A673 (cell line): Measurements from ENCODE around the gene SH2D3C. TPM values are rescaled to one million over a fixed set of nuclear protein-coding genes. Genes with fewer than 3 reads are reported as not detected.

Source experiments
- BruUV-seq: library from RNA; stranded (reverse); fragments of 400-500 nt; replicated peaks from 2 replicates; lab custom pipeline; 2021; lab: Mats Ljungman, UMichigan
- CTCF ChIA-PET: fragments of 300-600 bp; sonication (Branson Sonifier 250); formaldehyde crosslinking; loops from one replicate; lab custom pipeline; 2022; ENCODE audit warnings: antibody characterized with exemption; lab: Charles Lee
- POLR2A ChIA-PET: fragments of 300-600 bp; sonication (Branson Sonifier 250); formaldehyde crosslinking; loops from one replicate; lab custom pipeline; 2022; ENCODE audit warnings: antibody characterized with exemption; ENCODE audit not compliant: low non-redundant PET; lab: Charles Lee
- DNase-seq: peaks from one replicate; pipeline ENCODE4 v3.0.0-alpha.2; 2015; ENCODE audit warnings: low spot score
- H3K27ac ChIP-seq: fragments of 200-600 bp; sonication (generic); 2 replicates; pipeline ENCODE4 v1.5.1; 2016; ENCODE audit warnings: mixed run types, low read depth, mild to moderate bottlenecking, mixed read lengths, antibody characterized with exemption, low read length; ENCODE audit not compliant: poor library complexity, severe bottlenecking
- H3K27me3 ChIP-seq: fragments of 200-600 bp; sonication (generic); replicated peaks from 2 replicates; pipeline ENCODE4 v1.6.1; 2017; ENCODE audit warnings: mixed run types, low read depth, mild to moderate bottlenecking, mixed read lengths, antibody characterized with exemption, low read length; ENCODE audit not compliant: insufficient read depth, poor library complexity
- H3K36me3 ChIP-seq: fragments of 200-600 bp; sonication (generic); 2 replicates; pipeline ENCODE4 v1.6.1; 2016; ENCODE audit warnings: mixed run types, mild to moderate bottlenecking, mixed read lengths, antibody characterized with exemption, low read length; ENCODE audit not compliant: insufficient read depth, poor library complexity, severe bottlenecking
- H3K4me1 ChIP-seq: fragments of 200-600 bp; sonication (generic); 2 replicates; pipeline ENCODE4 v1.6.1; 2017; ENCODE audit warnings: mixed run types, mild to moderate bottlenecking, mixed read lengths, antibody characterized with exemption, low read length; ENCODE audit not compliant: insufficient read depth, poor library complexity, severe bottlenecking
- H3K4me3 ChIP-seq: fragments of 200-600 bp; sonication (generic); 2 replicates; pipeline ENCODE4 v1.5.1; 2016; ENCODE audit warnings: low read depth, mixed run types, mild to moderate bottlenecking, mixed read lengths, low read length; ENCODE audit not compliant: poor library complexity, severe bottlenecking
- H3K9me3 ChIP-seq: fragments of 200-600 bp; sonication (generic); 2 replicates; pipeline ENCODE4 v1.6.1; 2016; ENCODE audit warnings: mixed run types, low read depth, mild to moderate bottlenecking, mixed read lengths, antibody characterized with exemption, low read length; ENCODE audit not compliant: poor library complexity, severe bottlenecking
- CTCF ChIP-seq: fragments of 300-800, 200-600 bp; sonication (generic); conservative IDR thresholded peaks from 2 replicates; pipeline ENCODE4 v1.5.1; 2017; ENCODE audit warnings: low read depth, mild to moderate bottlenecking, antibody characterized with exemption, low read length, moderate library complexity, mixed read lengths
- EZH2 ChIP-seq: fragments of 200-600 bp; sonication (generic); IDR thresholded peaks from 2 replicates; pipeline ENCODE4 v1.6.1; 2017; ENCODE audit warnings: borderline replicate concordance, low read depth, mild to moderate bottlenecking, mixed read lengths, antibody characterized with exemption, low read length; ENCODE audit not compliant: poor library complexity, severe bottlenecking
- intact Hi-C: fragments of 100-400 bp; cut with micrococcal nuclease; formaldehyde crosslinking; loops from one replicate; pipeline ENCODE4 v1.10.0; 2022; ENCODE audit not compliant: unreplicated experiment
- total RNA-seq: library from RNA; stranded (reverse); gene quantifications from 2 replicates; pipeline ENCODE4 v1.2.3, GENCODE V29; 2021

The SH2D3C gene
- total RNA-seq, 1 experiment from 2014 or later: not detected

- BruUV-seq: no TSS peak
- intact Hi-C loops: no loop called here
- no peak overlapping the region for H3K27ac ChIP-seq
- H3K4me3 ChIP-seq: no peak overlapping the region
- H3K36me3 ChIP-seq: no peaks in the 10 kb centered on the region
- peaks cover 7% of the 10 kb centered on the region for H3K4me1 ChIP-seq
- ChIA-PET POLR2A (interaction anchor here (0.6 kb wide), 1 partner anchor 12 kb away, joined by 3 read pairs; no protein-coding TSS in a partner anchor), CTCF (no interaction called here)
- no peaks in the 10 kb centered on the region for H3K27me3 ChIP-seq
- DNase-seq: no peak
- TF ChIP-seq CTCF (no peak), EZH2 (no peak)
- H3K9me3 ChIP-seq: no peaks in the 10 kb centered on the region
These were observed 5.9 kb downstream of the SH2D3C start for GRCh38 chr9:127772603-127773002.

GRCh38 chr9:127771570-127772189, 6.8 kb downstream of the SH2D3C start:
- POLR2A ChIA-PET: interaction anchor here (0.6 kb wide), 1 partner anchor 13 kb away, joined by 3 read pairs; no protein-coding TSS in a partner anchor
- H3K4me3 ChIP-seq: peak overlapping the region; percentile 42
- intact Hi-C loops: no loop called here

GRCh38 chr9:127770905-127771569, 7.4 kb downstream of the SH2D3C start:
- no peaks in the 10 kb centered on the region for H3K9me3 ChIP-seq
- intact Hi-C loops: no loop called here
- DNase-seq: peak; percentile 99
- no peak overlapping the region for H3K27ac ChIP-seq
- peak overlapping the region; percentile 42 for H3K4me3 ChIP-seq
- POLR2A ChIA-PET: interaction anchor here (0.7 kb wide), 1 partner anchor 22 kb away, joined by 7 read pairs; no protein-coding TSS in a partner anchor
- H3K27me3 ChIP-seq: no peaks in the 10 kb centered on the region
- H3K36me3 ChIP-seq: no peaks in the 10 kb centered on the region
- H3K4me1 ChIP-seq: peaks cover 7% of the 10 kb centered on the region
- no peak for TF ChIP-seq EZH2
- TF ChIP-seq CTCF: no peak
- no TSS peak for BruUV-seq
- CTCF ChIA-PET: interaction anchor here (1.2 kb wide), 1 partner anchor 36 kb away, joined by 7 read pairs; the partner anchor contains the start of gene TOR2A

More at GRCh38 chr9:127771570-127772189, 6.8 kb downstream of the SH2D3C start:
- peaks cover 7% of the 10 kb centered on the region for H3K4me1 ChIP-seq
- H3K27ac ChIP-seq: no peak overlapping the region
- no peaks in the 10 kb centered on the region for H3K36me3 ChIP-seq
- no peaks in the 10 kb centered on the region for H3K27me3 ChIP-seq
- CTCF ChIA-PET: interaction anchor here (1.2 kb wide), 1 partner anchor 37 kb away, joined by 7 read pairs; the partner anchor contains the start of gene TOR2A
- BruUV-seq: no TSS peak
- TF ChIP-seq CTCF: no peak
- TF ChIP-seq EZH2: no peak
- H3K9me3 ChIP-seq: no peaks in the 10 kb centered on the region
- DNase-seq: no peak
